IPS-15b (cell line): ENCODE results near the gene PSMD11.

Experiments used
- H3K27me3 ChIP-seq: one replicate; pipeline ENCODE4 v1.6.1; 2013; ENCODE audit warnings: low read length; ENCODE audit not compliant: control insufficient read depth, insufficient read depth
- H3K36me3 ChIP-seq: one replicate; pipeline ENCODE4 v1.6.1; 2013; ENCODE audit warnings: low read length; ENCODE audit not compliant: control insufficient read depth, insufficient read depth
- H3K4me1 ChIP-seq: one replicate; pipeline ENCODE4 v1.6.1; 2013; ENCODE audit warnings: mild to moderate bottlenecking, low read length; ENCODE audit not compliant: control insufficient read depth, insufficient read depth
- H3K4me3 ChIP-seq: one replicate; pipeline ENCODE4 v1.5.1; 2013; ENCODE audit warnings: low read depth, low read length
- H3K9ac ChIP-seq: one replicate; pipeline ENCODE4 v1.6.1; 2013; ENCODE audit warnings: low read depth, mild to moderate bottlenecking, low read length
- H3K9me3 ChIP-seq: one replicate; pipeline ENCODE4 v1.6.1; 2013; ENCODE audit warnings: mild to moderate bottlenecking, low read length; ENCODE audit not compliant: control insufficient read depth, insufficient read depth

Gene PSMD11

GRCh38 chr17:32467949-32468348 lies 23.6 kb downstream of the PSMD11 start:
- H3K4me1 ChIP-seq: no peaks in the 10 kb centered on the region
- H3K9ac ChIP-seq: no peak overlapping the region
- no peak overlapping the region for H3K4me3 ChIP-seq
- no peaks in the 10 kb centered on the region for H3K9me3 ChIP-seq
- no peaks in the 10 kb centered on the region for H3K27me3 ChIP-seq
- H3K36me3 ChIP-seq: peaks cover 28% of the 10 kb centered on the region

- no peaks in the 10 kb centered on the region for H3K27me3 ChIP-seq
- H3K36me3 ChIP-seq: peaks cover 45% of the 10 kb centered on the region
- H3K4me3 ChIP-seq: no peak overlapping the region
- no peak overlapping the region for H3K9ac ChIP-seq
- H3K9me3 ChIP-seq: no peaks in the 10 kb centered on the region
- H3K4me1 ChIP-seq: no peaks in the 10 kb centered on the region
Measured at GRCh38 chr17:32470405-32471167, 26.3 kb downstream of the PSMD11 start.

- Histone ChIP-seq H3K36me3 (peaks cover 56% of the 10 kb centered on the region), H3K27me3 (no peaks in the 10 kb centered on the region), H3K9ac (no peak overlapping the region), H3K4me1 (no peaks in the 10 kb centered on the region), H3K9me3 (no peaks in the 10 kb centered on the region), H3K4me3 (no peak overlapping the region)
Measured at GRCh38 chr17:32471652-32472051, 27.3 kb downstream of the PSMD11 start.

- Histone ChIP-seq H3K9me3 (no peaks in the 10 kb centered on the region), H3K36me3 (peaks cover 70% of the 10 kb centered on the region), H3K4me3 (no peak overlapping the region), H3K27me3 (no peaks in the 10 kb centered on the region), H3K9ac (no peak overlapping the region), H3K4me1 (no peaks in the 10 kb centered on the region)
Measured at GRCh38 chr17:32475258-32475657, 30.9 kb downstream of the PSMD11 start.

- no peaks in the 10 kb centered on the region for H3K27me3 ChIP-seq
- no peaks in the 10 kb centered on the region for H3K9me3 ChIP-seq
- H3K9ac ChIP-seq: no peak overlapping the region
- H3K36me3 ChIP-seq: peaks cover 62% of the 10 kb centered on the region
- H3K4me1 ChIP-seq: no peaks in the 10 kb centered on the region
- no peak overlapping the region for H3K4me3 ChIP-seq
Measured at GRCh38 chr17:32477220-32477619, 32.9 kb downstream of the PSMD11 start.

GRCh38 chr17:32479074-32479617 lies 34.8 kb downstream of the PSMD11 start:
- Histone ChIP-seq H3K36me3 (peaks cover 50% of the 10 kb centered on the region), H3K27me3 (no peaks in the 10 kb centered on the region), H3K9ac (no peak overlapping the region), H3K4me1 (peaks cover 5% of the 10 kb centered on the region), H3K9me3 (no peaks in the 10 kb centered on the region), H3K4me3 (no peak overlapping the region)

GRCh38 chr17:32481193-32481592 lies 36.9 kb downstream of the PSMD11 start:
- Histone ChIP-seq H3K4me3 (no peak overlapping the region), H3K9ac (no peak overlapping the region), H3K4me1 (peaks cover 8% of the 10 kb centered on the region), H3K9me3 (no peaks in the 10 kb centered on the region), H3K27me3 (no peaks in the 10 kb centered on the region), H3K36me3 (peaks cover 31% of the 10 kb centered on the region)

GRCh38 chr17:32482568-32483320 lies 38.4 kb downstream of the PSMD11 start:
- peaks cover 8% of the 10 kb centered on the region for H3K4me1 ChIP-seq
- no peak overlapping the region for H3K4me3 ChIP-seq
- H3K27me3 ChIP-seq: no peaks in the 10 kb centered on the region
- H3K36me3 ChIP-seq: peaks cover 22% of the 10 kb centered on the region
- H3K9me3 ChIP-seq: no peaks in the 10 kb centered on the region
- no peak overlapping the region for H3K9ac ChIP-seq

GRCh38 chr17:32483451-32484019 lies 39.2 kb downstream of the PSMD11 start:
- H3K36me3 ChIP-seq: peaks cover 27% of the 10 kb centered on the region
- no peaks in the 10 kb centered on the region for H3K9me3 ChIP-seq
- no peak overlapping the region for H3K4me3 ChIP-seq
- H3K9ac ChIP-seq: no peak overlapping the region
- H3K27me3 ChIP-seq: no peaks in the 10 kb centered on the region
- H3K4me1 ChIP-seq: peaks cover 14% of the 10 kb centered on the region

- Histone ChIP-seq H3K4me3 (no peak overlapping the region), H3K36me3 (peaks cover 25% of the 10 kb centered on the region), H3K9ac (no peak overlapping the region)
Measured at GRCh38 chr17:32484041-32484461, 39.7 kb downstream of the PSMD11 start.

GRCh38 chr17:32484628-32485027 lies 40.3 kb downstream of the PSMD11 start:
- H3K9me3 ChIP-seq: no peaks in the 10 kb centered on the region
- H3K27me3 ChIP-seq: no peaks in the 10 kb centered on the region
- H3K36me3 ChIP-seq: peaks cover 19% of the 10 kb centered on the region

More at GRCh38 chr17:32484041-32484461, 39.7 kb downstream of the PSMD11 start:
- peaks cover 14% of the 10 kb centered on the region for H3K4me1 ChIP-seq
- H3K27me3 ChIP-seq: no peaks in the 10 kb centered on the region
- H3K9me3 ChIP-seq: no peaks in the 10 kb centered on the region

More at GRCh38 chr17:32484628-32485027, 40.3 kb downstream of the PSMD11 start:
- H3K4me3 ChIP-seq: no peak overlapping the region
- peaks cover 17% of the 10 kb centered on the region for H3K4me1 ChIP-seq
- no peak overlapping the region for H3K9ac ChIP-seq
